Raji (cell line): Measurements from ENCODE around the gene IL17C.

Experiments used
- POLR2A ChIP-seq: IDR thresholded peaks from 2 replicates; pipeline ENCODE4 v1.6.1; 2011; ENCODE audit warnings: low read depth, low read length, control low read depth; ENCODE audit not compliant: insufficient read depth

Gene IL17C

GRCh38 chr16:88638323-88639230 lies at the start of gene IL17C:
IL17C (plus strand) TSS chr16:88638572; CDS start chr16:88638642, 70 bp downstream.
- TF ChIP-seq POLR2A: no peak

GRCh38 chr16:88588754-88589153 lies 49.6 kb upstream of the IL17C start:
- TF ChIP-seq POLR2A: no peak

GRCh38 chr16:88589441-88589840 lies 48.9 kb upstream of the IL17C start:
- no peak for TF ChIP-seq POLR2A

- no peak for TF ChIP-seq POLR2A
These were observed 46.8 kb upstream of the IL17C start for GRCh38 chr16:88591577-88592021.

GRCh38 chr16:88593061-88593460 lies 45.3 kb upstream of the IL17C start:
- TF ChIP-seq POLR2A: no peak

- TF ChIP-seq POLR2A: no peak
These were observed 44.9 kb upstream of the IL17C start for GRCh38 chr16:88593489-88593888.

- TF ChIP-seq POLR2A: no peak
These were observed 44.5 kb upstream of the IL17C start for GRCh38 chr16:88593910-88594309.

- no peak for TF ChIP-seq POLR2A
These were observed 43.3 kb upstream of the IL17C start for GRCh38 chr16:88595101-88595500.

- no peak for TF ChIP-seq POLR2A
These were observed 42.5 kb upstream of the IL17C start for GRCh38 chr16:88595921-88596320.

GRCh38 chr16:88596483-88596882 lies 41.9 kb upstream of the IL17C start:
- no peak for TF ChIP-seq POLR2A

GRCh38 chr16:88597856-88598491 lies 40.4 kb upstream of the IL17C start:
- TF ChIP-seq POLR2A: no peak

- TF ChIP-seq POLR2A: no peak
These were observed 39.2 kb upstream of the IL17C start for GRCh38 chr16:88599092-88599733.

GRCh38 chr16:88599825-88600538 lies 38.4 kb upstream of the IL17C start:
- TF ChIP-seq POLR2A: no peak

- no peak for TF ChIP-seq POLR2A
These were observed 37.9 kb upstream of the IL17C start for GRCh38 chr16:88600539-88600896.
